Measurements from ENCODE around the gene PCNX1. TPM values are rescaled to one million over a fixed set of nuclear protein-coding genes. Genes with fewer than 3 reads are reported as not detected.
A peak's percentile ranks its signal among the peaks of the same experiment; 100 is the strongest.

PCNX1 gene
- total and polyA plus RNA-seq, 12 donors, result 4.5 to 66.6 (median 47.7) TPM

- intact Hi-C loops (cut with DNase I), result loop anchor here in 9 of 10 donors (1.0 to 10.0 kb wide), 8 partner anchors 42 to 93 kb away; no protein-coding TSS in a partner anchor
- no peak for DNase-seq
- TF ChIP-seq, protein P1, sequence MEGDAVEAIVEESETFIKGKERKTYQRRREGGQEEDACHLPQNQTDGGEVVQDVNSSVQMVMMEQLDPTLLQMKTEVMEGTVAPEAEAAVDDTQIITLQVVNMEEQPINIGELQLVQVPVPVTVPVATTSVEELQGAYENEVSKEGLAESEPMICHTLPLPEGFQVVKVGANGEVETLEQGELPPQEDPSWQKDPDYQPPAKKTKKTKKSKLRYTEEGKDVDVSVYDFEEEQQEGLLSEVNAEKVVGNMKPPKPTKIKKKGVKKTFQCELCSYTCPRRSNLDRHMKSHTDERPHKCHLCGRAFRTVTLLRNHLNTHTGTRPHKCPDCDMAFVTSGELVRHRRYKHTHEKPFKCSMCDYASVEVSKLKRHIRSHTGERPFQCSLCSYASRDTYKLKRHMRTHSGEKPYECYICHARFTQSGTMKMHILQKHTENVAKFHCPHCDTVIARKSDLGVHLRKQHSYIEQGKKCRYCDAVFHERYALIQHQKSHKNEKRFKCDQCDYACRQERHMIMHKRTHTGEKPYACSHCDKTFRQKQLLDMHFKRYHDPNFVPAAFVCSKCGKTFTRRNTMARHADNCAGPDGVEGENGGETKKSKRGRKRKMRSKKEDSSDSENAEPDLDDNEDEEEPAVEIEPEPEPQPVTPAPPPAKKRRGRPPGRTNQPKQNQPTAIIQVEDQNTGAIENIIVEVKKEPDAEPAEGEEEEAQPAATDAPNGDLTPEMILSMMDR (IDR thresholded peaks at IDR 0.05), result no peak
- H3K9me3 ChIP-seq, result no peaks in the 10 kb centered on the region
- peak overlapping the region in 6 of 10 donors; percentile 1 to 96 (median 92) for H3K4me3 ChIP-seq
- no peaks in the 10 kb centered on the region for H3K36me3 ChIP-seq
- H3K4me1 ChIP-seq, result peaks cover 5 to 78% (median 53%) of the 10 kb centered on the region in 9 donors
- no peak for ATAC-seq
- H3K27me3 ChIP-seq, result no peaks in the 10 kb centered on the region
- WGBS, 2 donors, result 76 to 78% methylated on average over 9 of the region's 10 CpGs
- peak overlapping the region in 3 of 10 donors; percentile 93 to 98 (median 95) for H3K27ac ChIP-seq
Measured at GRCh38 chr14:70909733-70910614, 2.7 kb downstream of the PCNX1 start.

DNA sequence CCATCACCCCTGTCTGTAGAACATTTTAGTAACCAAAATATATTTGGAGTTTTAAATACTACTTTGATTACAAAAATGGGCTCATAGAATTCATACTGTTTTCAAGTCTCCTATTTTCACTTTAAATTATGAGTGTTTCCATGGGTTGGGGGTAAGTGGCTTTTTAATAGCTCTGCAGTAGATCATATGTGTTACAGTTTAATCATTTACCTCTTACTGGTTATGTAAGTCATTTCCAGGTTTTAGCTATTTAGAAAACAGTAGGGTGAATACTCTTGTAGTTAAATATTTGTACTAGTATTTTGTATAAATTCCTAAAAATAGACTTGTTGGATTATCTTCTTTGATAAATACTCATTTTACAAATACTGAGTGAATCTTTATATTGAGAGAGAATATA is 8.2 kb downstream of the PCNX1 start:
- peaks cover 0 to 8% (median 0%) of the 10 kb centered on the region in 9 donors for H3K36me3 ChIP-seq
- ATAC-seq (no peak), DNase-seq (no peak)
- no peaks in the 10 kb centered on the region for H3K9me3 ChIP-seq
- H3K27me3 ChIP-seq, result no peaks in the 10 kb centered on the region
- intact Hi-C loops (cut with DNase I), result no loop called here
- no peak overlapping the region for H3K4me3 ChIP-seq
- H3K4me1 ChIP-seq, result peaks cover 0 to 82% (median 40%) of the 10 kb centered on the region in 9 donors
- TF ChIP-seq, protein P1 (IDR thresholded peaks at IDR 0.05), result no peak
- no peak overlapping the region for H3K27ac ChIP-seq

GRCh38 chr14:70916300-70916699 is 9.0 kb downstream of the PCNX1 start:
- Histone ChIP-seq H3K27ac (no peak overlapping the region), H3K9me3 (no peaks in the 10 kb centered on the region), H3K36me3 (peaks cover 0 to 8% (median 0%) of the 10 kb centered on the region in 9 donors), H3K4me3 (no peak overlapping the region), H3K27me3 (no peaks in the 10 kb centered on the region), H3K4me1 (peaks cover 0 to 82% (median 40%) of the 10 kb centered on the region in 9 donors)
- DNase-seq (no peak), ATAC-seq (no peak)
- WGBS, 2 donors, result 90 to 91% methylated on average over 7 of the region's 7 CpGs
- TF ChIP-seq, protein P1 (IDR thresholded peaks at IDR 0.05), result no peak
- intact Hi-C loops (cut with DNase I), result no loop called here

DNA sequence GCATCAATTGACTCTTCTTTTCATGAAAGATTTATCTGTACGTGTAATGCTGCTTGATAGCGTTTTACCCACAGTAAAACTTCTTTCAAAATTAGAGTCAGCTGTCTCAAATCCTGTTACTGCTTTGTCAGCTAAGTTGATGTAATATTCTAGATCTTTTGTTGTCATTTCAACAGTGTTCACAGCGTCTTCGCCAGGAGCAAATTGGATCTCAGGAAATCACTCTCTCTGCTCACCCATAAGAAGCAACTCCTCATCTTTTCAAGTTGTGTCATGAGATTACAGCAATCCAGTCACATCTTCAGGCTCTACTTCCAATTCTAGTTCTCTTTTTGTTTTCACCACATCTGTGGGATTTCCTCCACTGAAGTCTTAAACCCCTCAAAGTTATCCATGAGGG is 9.5 kb downstream of the PCNX1 start:
- TF ChIP-seq, protein P1 (IDR thresholded peaks at IDR 0.05), result no peak
- H3K27me3 ChIP-seq, result no peaks in the 10 kb centered on the region
- DNase-seq, result no peak
- no peaks in the 10 kb centered on the region for H3K9me3 ChIP-seq
- no peak overlapping the region for H3K4me3 ChIP-seq
- WGBS, 2 donors, result 79 to 80% methylated on average over 4 of the region's 4 CpGs
- intact Hi-C loops (cut with DNase I), result no loop called here
- no peak for ATAC-seq
- H3K27ac ChIP-seq, result no peak overlapping the region
- H3K36me3 ChIP-seq, result peaks cover 0 to 8% (median 0%) of the 10 kb centered on the region in 9 donors
- H3K4me1 ChIP-seq, result peaks cover 0 to 82% (median 42%) of the 10 kb centered on the region in 9 donors
